ENCODE results near the gene ENO1. TPM values are rescaled to one million over a fixed set of nuclear protein-coding genes. Genes with fewer than 3 reads are reported as not detected.

ENO1 gene
- total RNA-seq, 1 donor: 1,401 TPM

GRCh38 chr1:8816831-8817411 lies 61.6 kb downstream of the ENO1 start:
- no peak for TF ChIP-seq CTCF (IDR thresholded peaks at IDR 0.05; ENCODE audit: insufficient read depth, low read depth, low read length)
- DNase-seq (ENCODE audit: low read depth): peak; percentile 26
- H3K4me3 ChIP-seq (ENCODE audit: low read depth, low read length): peak overlapping the region; percentile 89

GRCh38 chr1:8816264-8816663 lies 62.2 kb downstream of the ENO1 start:
- DNase-seq (ENCODE audit: low read depth): peak; percentile 61
- TF ChIP-seq CTCF (IDR thresholded peaks at IDR 0.05; ENCODE audit: insufficient read depth, low read depth, low read length): no peak
- H3K4me3 ChIP-seq (ENCODE audit: low read depth, low read length): peak overlapping the region; percentile 89

- no peak for TF ChIP-seq CTCF (IDR thresholded peaks at IDR 0.05; ENCODE audit: insufficient read depth, low read depth, low read length)
- peak overlapping the region; percentile 89 for H3K4me3 ChIP-seq (ENCODE audit: low read depth, low read length)
- peak; percentile 27 for DNase-seq (ENCODE audit: low read depth)
Measured at GRCh38 chr1:8815582-8816151, 62.8 kb downstream of the ENO1 start.

GRCh38 chr1:8814865-8815264 lies 63.6 kb downstream of the ENO1 start:
- H3K4me3 ChIP-seq (ENCODE audit: low read depth, low read length): no peak overlapping the region
- TF ChIP-seq CTCF (IDR thresholded peaks at IDR 0.05; ENCODE audit: insufficient read depth, low read depth, low read length): no peak
- DNase-seq (ENCODE audit: low read depth): no peak

GRCh38 chr1:8813991-8814390 lies 64.5 kb downstream of the ENO1 start:
- DNase-seq (ENCODE audit: low read depth): peak; percentile 18
- no peak for TF ChIP-seq CTCF (IDR thresholded peaks at IDR 0.05; ENCODE audit: insufficient read depth, low read depth, low read length)

GRCh38 chr1:8813016-8813763 lies 65.3 kb downstream of the ENO1 start:
- DNase-seq (ENCODE audit: low read depth): peak; percentile 21
- no peak for TF ChIP-seq CTCF (IDR thresholded peaks at IDR 0.05; ENCODE audit: insufficient read depth, low read depth, low read length)
- H3K4me3 ChIP-seq (ENCODE audit: low read depth, low read length): no peak overlapping the region

More at GRCh38 chr1:8813991-8814390, 64.5 kb downstream of the ENO1 start:
- no peak overlapping the region for H3K4me3 ChIP-seq (ENCODE audit: low read depth, low read length)
